HG02678 (cell line): ENCODE results near the gene TARM1.

Source experiments
- ATAC-seq: cut with Tn5 transposase; IDR thresholded peaks from one replicate; pipeline ENCODE4 v1.9.1; 2021; ENCODE audit warnings: mild to moderate bottlenecking, moderate library complexity; ENCODE audit not compliant: unreplicated experiment

Gene TARM1

GRCh38 chr19:54035215-54036178, 45.7 kb downstream of the TARM1 start:
- no peak for ATAC-seq

DNA sequence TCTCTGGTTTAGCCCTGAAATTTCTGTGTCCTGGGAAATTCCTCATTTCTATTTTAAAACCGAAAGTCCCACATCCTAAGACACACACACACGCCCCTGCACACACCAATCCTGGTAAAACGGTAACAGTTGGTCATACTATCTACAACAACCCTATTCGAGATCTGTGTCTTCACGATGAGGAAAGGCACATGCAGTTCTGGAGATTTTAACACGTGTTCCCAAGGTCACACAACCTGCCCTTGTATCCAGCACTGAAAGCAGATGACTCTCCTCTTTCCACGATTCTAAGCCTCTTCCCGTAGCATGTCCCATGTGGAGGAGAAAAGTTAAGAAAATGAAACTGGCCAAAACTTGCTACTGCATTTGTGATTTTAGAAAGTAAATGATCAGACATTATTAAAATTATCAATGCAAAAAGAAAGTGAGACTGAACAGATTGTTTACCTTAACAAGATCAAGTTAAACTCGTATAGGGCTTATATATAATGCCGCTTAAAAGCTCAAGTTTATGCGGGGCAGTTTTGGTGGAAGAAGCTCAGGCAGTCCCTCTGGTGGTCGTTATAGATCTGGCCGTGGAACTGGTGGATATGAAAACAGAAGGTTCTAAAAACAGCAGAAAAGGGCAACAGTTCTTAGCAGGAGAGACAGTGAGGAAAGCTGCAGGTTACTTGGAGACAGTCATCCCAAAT, 50.1 kb downstream of the TARM1 start:
- no peak for ATAC-seq

GRCh38 chr19:54029930-54030490, 51.2 kb downstream of the TARM1 start:
- no peak for ATAC-seq

GRCh38 chr19:54029301-54029700, 51.9 kb downstream of the TARM1 start:
- no peak for ATAC-seq

DNA sequence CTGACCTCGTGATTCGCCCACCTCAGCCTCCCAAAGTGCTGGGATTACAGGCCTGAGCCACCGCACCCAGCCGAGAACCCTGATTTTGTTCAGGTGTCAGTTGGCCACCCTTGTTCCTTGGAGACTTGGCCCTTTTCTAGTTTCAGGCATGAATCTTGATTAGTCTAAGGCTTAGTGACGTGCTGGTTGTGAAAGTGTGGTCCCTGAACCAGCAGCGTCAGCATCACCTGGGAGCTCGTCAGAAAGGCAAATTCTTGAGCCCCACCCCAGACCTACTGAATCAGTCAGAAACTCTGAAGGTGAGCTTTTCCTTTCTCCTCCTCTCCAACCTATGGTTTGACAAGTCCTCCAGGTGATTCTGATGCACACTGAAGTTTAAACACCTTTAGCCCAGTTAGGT, 54.5 kb downstream of the TARM1 start:
- ATAC-seq, result no peak

DNA sequence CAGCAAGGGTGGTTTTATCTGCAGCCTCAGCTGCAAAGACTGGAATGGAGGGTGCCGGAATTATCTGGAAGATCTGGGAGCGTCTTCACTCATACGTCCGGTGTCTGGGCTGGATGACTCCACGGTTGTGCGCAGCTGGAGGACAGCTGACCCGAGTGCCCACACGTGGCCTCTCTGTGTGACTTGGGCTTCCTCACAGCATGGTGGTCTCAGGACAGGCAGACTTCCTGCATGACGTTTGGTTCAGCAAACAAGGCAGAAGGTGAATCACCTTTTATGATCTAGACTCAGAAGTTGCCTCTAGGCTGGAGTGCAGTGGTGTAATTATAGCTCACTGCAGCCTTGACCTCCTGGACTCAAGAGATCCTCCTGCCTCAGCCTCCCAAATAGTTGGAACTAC, 56.5 kb downstream of the TARM1 start:
- no peak for ATAC-seq

GRCh38 chr19:54023191-54023590, 58.0 kb downstream of the TARM1 start:
- ATAC-seq, result no peak

GRCh38 chr19:54021932-54022331, 59.2 kb downstream of the TARM1 start:
- no peak for ATAC-seq

DNA sequence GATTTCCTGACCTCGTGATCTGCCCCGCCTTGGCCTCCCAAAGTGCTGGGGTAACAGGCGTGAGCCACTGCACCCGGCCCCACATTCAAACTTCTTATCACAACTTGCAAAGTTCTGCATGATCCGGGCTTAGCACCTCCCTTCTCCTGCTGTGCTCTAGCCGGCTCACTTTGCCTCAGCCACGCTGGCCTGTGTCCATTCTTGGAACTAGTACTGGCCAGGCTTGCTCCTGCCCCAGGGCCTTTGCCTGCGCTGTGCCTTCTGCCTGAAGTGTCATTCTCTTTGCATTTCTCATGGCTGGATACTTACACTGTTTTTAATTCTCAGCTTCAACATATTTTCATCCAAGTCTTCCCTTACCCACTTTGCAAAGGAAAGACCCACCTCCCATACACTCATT, 59.8 kb downstream of the TARM1 start:
- ATAC-seq, result no peak
